DMS153 (cell line): ENCODE data around the gene CEP128.

Experiments
- DNase-seq: peaks from one replicate; lab custom pipeline; 2025; lab: John Stamatoyannopoulos, UW

The CEP128 gene

DNA sequence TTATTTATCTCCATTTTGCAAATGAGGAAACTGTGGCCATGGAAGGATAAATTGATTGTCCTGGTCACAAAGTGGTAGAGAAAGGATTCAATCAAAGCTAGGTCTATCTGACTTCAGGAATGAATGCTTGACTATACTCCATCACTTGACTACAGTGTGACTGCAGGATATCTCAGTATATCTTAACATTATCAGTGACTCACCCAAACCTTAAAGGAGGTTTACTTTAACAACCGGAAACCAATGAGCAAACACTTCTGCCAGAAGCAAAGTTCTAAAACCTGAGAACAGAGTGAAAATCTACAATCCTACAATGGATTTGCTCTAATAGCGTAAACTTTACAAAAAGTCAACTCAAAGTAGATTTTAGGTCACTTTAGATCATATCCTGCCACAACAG is 277.0 kb downstream of the CEP128 start:
- no peak for DNase-seq

DNA sequence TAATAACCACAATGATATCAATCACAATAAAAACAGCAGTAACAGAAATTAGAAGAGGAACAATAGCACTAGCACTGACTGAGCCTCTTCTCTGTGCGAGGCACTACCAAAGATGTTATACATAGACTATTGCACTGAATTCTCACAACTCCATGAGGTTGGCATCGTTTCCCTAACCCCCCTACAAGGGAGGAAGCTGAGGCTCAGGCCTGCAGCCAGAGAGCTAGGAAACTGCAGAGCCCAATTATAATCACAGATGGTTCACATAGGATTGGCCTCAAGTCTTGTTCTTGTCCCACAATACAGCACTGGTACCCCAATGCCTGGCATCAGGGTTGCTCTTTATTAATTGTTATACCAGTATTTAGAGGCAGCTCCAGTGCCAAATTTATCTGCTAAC is 278.0 kb downstream of the CEP128 start:
- no peak for DNase-seq

- DNase-seq, result no peak
These were observed 281.8 kb downstream of the CEP128 start for GRCh38 chr14:80659783-80660182.

DNA sequence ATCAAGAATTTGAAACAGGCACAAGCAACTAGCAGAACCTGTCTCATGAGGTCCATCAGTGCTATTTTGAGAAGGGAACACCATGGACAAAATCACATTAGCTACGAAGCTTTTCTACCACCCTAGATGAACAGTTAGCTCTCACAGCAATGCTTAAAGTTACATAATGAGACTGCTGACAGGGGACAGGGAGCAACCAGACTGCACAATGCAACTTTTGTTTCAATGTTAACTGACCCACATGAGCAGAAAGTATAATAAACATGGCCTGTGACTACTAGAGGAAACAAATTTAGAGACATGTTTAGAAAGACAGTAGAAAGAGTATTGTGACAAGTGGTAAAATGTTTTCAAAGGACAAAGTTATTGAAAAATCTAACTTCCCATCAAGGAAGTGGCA is 282.8 kb downstream of the CEP128 start:
- DNase-seq, result no peak

- no peak for DNase-seq
These were observed 283.4 kb downstream of the CEP128 start for GRCh38 chr14:80658155-80658554.

DNA sequence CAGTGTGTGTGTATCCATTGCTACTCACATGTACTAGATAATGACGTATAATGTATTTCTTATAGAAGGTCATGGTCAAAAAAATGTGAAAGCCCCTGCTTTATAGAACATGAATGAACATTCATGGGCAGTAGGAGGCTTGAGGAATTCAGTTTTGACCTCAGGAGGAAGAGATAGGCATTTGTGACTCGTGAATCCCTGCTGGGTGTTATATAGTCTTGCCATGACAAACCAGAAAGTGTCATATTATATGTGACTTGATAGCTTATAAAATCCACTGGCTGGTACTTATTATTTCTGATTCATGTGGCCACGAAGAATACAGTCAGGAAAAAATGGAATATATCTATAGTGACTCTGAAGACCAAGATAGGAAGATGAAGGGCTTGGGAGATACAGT is 287.6 kb downstream of the CEP128 start:
- no peak for DNase-seq

- DNase-seq, result no peak
These were observed 295.7 kb downstream of the CEP128 start for GRCh38 chr14:80645667-80646413.

GRCh38 chr14:80644826-80645225 is 296.7 kb downstream of the CEP128 start:
- no peak for DNase-seq

- no peak for DNase-seq
These were observed 302.7 kb downstream of the CEP128 start for GRCh38 chr14:80638620-80639515.

DNA sequence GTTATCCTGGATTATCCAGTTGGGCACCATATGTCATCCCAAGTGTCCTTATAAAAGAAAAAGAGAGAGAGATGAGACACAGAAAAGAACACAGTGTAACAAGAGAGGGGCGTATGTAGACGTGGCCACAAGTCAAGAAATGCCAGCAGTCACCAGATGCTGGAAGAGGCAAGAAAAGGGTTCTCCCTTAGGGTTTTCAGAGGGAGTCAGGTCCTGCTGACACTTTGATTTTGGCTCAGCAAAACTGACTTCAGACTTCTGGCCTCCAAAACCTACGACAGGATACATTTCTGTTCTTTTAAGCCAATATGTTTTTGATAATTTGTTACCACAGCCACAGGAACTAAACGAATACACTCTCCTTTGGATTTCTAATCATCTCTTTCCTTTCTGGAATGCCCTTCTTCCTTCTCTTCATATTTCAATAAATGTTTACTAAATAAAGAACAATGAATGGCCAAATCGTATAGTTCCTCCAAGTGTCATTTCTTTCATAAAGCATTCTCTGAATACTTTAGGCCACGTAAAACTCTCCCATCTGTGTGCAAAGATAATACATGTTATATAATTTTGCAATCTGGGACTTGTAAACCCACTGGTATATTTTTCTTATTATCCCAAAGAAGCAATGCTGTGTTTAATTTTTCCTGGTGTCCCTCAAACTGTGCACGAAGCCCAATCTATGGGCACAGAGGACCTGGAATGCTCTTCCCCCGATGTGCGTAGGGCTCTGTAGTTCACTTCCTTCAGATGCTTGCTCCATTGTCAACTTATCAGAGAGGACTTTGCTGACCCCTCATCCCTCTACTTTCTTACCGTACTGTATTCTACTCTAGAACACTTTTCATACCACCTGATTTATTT is 303.6 kb downstream of the CEP128 start:
- DNase-seq, result no peak

DNA sequence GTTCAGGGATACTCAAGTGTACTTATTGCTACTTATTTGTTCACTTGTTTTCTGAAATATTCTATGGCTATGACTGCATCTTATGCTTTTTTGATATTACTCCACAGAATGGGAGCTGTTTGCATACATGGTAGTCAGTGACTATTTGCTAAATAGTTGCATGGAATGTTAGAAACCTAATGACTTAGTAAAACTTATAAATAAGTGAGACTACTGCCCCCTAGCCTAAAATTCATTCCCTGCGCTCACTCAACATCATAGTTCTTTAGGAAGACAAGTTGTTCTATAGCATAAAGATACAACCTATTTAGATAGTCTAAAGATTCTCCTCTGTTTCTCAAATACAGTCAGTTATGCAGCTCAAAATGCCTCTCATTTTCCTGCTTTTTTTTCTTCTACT is 305.5 kb downstream of the CEP128 start:
- DNase-seq, result no peak

DNA sequence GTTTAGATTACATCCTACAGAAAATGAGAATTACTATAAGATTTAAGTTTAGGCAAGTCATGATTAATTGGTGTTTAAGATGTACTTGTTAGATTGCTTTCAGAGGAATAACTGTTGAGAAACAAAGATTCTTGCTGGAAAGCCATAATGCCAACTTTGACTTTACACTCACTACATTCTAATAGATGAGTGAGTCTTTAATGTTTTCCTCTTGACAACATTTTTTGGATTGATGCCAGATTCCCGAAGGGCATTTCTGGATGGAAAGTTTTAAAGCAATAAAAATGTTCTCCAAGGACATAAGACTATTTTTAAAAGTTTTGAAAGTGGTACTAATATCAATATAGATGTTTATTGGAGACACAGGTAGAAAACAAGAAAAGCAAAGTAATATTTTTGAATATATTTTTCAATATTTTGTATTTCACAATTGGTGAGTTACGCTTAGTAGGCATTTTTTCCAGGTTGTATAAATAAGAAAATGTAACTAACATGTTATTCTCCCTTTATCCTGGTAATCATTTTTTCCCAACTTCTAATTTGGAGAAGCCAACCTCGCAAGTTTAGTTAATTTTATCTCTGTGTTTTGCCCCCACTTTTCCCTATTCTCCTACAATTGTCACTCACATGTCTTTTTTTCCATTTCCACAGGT is 307.3 kb downstream of the CEP128 start:
- DNase-seq, result no peak

- no peak for DNase-seq
These were observed 311.9 kb downstream of the CEP128 start for GRCh38 chr14:80629606-80630005.

DNA sequence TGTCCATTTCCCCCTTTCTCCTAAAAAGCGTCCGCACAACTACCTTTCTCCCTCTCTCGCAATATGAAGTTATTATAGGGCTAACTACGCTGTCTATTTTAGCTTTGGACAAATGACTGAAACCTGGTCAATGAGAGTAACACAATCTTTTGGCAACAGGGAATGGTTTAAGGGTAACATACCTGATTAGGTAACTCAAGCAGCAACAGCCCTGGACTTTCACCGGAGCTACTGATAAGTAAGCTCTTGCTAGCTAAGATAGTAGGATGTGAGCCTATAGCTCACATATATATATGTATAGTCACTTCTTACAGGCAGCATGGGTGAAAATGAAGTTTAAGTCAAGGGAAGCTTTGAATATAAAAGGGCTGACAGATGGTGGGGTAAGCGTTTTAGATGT is 313.0 kb downstream of the CEP128 start:
- DNase-seq, result no peak

DNA sequence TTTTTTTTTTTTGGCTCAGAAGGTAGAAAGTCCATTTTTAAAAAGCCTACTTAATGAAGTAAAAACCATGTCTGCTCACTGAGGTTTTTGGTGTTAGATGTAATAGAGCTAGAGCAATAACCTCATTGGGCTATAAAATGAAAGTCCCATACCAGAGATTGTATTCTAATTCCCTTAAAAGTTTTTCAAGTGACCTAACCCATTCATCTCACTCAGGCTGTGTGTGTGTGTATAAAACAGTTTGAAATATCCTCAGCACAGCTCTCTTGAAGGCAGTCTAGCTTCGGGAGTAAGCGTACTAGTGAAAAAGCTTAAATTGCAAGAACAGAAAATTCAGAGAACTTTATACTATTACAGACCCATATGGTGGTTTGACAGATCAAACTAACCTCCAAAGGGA is 313.8 kb downstream of the CEP128 start:
- DNase-seq, result no peak

- no peak for DNase-seq
These were observed 317.0 kb downstream of the CEP128 start for GRCh38 chr14:80624581-80624980.

GRCh38 chr14:80621701-80622100 is 319.8 kb downstream of the CEP128 start:
- DNase-seq, result no peak

DNA sequence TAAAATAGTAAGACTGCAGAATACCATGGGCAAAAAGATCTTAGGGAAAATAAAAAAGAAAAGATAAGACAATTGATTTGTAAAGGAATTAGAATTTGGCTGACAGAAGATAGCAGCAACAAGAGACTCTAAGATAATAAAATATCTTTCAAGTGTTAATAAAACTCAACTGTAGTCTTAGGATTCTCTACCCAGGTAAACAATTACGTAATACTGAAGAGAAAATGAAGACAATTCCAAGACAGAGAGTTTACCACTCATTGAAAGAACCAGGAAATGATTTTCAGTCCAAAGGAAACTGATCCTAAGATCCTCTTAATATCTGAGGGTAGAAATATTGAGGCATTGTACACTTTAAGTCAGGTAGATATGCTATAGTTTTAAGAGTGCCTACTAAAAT is 321.1 kb downstream of the CEP128 start:
- DNase-seq, result no peak

DNA sequence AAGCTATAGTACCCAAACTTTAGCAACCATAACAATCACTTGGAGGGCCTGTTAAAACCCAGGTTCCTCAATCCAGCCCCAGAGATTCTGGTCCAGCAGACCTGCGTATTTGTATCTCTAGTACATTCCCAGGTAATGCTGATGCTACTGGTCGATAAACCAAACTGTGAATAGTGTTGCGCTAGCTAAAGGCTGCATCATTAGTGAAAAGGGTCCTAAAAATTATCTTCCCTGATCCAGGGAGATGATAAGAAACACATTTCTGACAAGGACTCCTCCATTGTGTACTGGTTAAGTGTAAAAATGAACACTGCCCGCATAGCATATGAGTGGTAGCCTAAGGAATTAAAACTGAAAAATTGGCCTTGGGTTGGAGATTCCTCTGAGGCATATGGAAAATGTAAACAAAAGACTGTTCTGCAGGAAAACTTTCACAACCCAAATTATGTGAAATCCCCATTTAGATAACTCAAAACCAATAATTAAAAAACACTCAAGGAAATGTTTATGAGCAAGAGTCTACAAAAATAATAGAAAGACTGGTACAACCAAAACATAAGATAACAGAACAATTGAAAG is 322.7 kb downstream of the CEP128 start:
- no peak for DNase-seq

- DNase-seq, result no peak
These were observed 325.7 kb downstream of the CEP128 start for GRCh38 chr14:80615831-80616230.

DNA sequence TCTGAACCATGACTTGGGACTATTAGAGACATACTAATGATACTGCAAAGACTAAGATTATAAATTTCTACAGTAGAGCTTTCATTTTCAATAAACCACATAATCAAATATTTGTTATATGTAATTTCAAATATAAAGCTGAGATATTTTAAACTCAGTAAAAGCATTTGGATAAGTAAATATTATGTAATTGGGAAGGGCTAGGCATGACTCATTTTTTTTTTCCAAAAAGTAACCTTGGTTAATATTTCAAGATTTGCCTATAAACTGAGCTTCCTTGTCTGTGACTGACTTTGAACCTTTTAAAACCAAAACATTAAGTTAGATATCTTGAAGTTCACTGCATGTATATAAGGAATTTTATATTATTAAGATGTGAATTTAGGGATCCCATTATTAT is 332.5 kb downstream of the CEP128 start:
- no peak for DNase-seq

- DNase-seq, result no peak
These were observed 333.0 kb downstream of the CEP128 start for GRCh38 chr14:80608563-80608962.
